ENCODE data around the gene HEPACAM2.

- TF ChIP-seq POLR2A (IDR thresholded peaks at IDR 0.05; ENCODE audit: low read depth, low read length) = no peak
- no peak for TF ChIP-seq POLR2AphosphoS5 (IDR thresholded peaks at IDR 0.05; ENCODE audit: insufficient read depth, low read depth, low read length)
- no peak for TF ChIP-seq CTCF (IDR thresholded peaks at IDR 0.05; ENCODE audit: extremely low read depth in 1 of 2, insufficient read depth in 1 of 2, low read depth in 1 of 2, low read length in 2 of 2)
Observed at GRCh38 chr7:93194386-93194785, 31.9 kb downstream of the HEPACAM2 start.

Data from endothelial cell of umbilical vein (primary cell).